HG02610 (cell line): ENCODE measurements around the gene TRIM26.
"Not testable (repeated sequence)": the region's sequence is repeated elsewhere in the genome, so short reads cannot be mapped to it uniquely, and the experiment has no call there.

Source experiments
- ATAC-seq: cut with Tn5 transposase; IDR thresholded peaks from one replicate; pipeline ENCODE4 v1.9.1; 2021; ENCODE audit warnings: mild to moderate bottlenecking, moderate library complexity; ENCODE audit not compliant: unreplicated experiment

TRIM26 gene

DNA sequence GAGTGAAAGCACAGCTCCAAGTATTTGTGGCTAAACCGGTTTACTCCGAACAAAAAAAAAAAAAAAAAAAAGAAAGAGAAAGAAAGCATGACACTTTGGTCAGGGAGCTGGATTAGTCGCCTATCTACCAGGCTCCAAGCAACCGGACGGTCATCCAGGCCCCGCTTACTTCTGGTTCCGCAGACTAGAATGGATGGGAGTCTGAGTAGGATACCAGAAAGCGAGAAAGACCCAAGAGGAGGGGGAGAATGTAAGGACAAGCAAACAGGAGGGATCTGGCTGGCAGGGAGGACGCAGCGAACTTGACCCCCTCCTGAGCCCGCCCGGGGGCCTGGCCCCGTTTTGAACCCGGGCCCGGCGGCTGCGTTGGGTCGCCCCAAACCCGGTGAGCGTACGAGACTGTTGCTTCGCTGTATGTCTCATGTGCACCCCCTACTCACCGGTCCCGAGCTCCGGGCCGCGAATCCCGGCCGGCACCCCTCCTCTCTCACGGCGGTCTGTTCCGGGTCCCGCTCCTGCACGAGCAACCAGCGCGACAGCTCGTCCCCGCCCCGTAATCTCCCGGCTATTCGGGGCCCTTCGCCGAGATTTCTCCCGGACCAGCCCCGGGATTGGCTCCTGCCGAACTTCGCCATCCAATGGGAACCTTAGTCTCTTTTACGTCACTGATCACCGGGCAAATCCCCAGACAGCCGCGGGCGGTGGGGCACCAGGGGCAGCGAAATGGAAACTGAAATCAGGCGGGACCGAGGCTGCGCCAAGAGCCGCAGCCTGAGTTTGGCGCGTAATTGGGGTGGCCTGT is at the start of gene TRIM26:
TSS of gene TRIM26 (minus strand) at position 542 of the 802 bp plus-strand sequence. CDS start 14,303 bp downstream, outside the sequence.
- ATAC-seq, result peak; percentile 86

GRCh38 chr6:30260036-30260504 is 46.9 kb upstream of the TRIM26 start:
- no peak for ATAC-seq

DNA sequence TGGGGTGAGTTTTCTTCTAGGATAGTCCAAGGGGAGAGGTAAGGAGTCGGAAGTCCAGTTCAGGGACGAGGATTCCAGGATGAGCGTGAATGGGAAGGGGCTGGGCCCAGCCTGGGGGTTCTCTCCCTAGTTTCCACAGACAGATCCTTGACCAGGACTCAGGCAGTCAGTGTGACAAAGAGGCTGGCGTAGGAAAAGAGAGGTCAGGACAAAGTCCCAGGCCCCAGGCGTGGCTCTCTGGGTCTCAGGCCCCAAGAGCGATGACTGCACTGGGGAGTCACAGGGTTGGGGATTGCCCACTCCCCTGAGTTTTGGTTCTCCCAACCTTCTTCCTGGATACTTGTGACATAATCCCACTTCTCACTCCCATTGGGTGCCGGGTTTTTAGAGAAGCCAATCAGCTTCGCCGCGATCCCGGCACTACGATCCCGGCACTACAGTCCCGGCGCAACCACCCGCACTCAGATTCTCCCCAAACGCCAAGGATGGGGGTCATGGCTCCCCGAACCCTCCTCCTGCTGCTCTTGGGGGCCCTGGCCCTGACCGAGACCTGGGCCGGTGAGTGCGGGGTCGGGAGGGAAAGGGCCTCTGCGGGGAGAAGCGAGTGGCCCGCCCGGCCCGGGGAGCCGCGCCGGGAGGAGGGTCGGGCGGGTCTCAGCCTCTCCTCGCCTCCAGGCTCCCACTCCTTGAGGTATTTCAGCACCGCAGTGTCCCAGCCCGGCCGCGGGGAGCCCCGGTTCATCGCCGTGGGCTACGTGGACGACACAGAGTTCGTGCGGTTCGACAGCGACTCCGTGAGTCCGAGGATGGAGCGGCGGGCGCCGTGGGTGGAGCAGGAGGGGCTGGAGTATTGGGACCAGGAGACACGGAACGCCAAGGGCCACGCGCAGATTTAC is 46.2 kb upstream of the TRIM26 start:
- peak; percentile 94 for ATAC-seq

DNA sequence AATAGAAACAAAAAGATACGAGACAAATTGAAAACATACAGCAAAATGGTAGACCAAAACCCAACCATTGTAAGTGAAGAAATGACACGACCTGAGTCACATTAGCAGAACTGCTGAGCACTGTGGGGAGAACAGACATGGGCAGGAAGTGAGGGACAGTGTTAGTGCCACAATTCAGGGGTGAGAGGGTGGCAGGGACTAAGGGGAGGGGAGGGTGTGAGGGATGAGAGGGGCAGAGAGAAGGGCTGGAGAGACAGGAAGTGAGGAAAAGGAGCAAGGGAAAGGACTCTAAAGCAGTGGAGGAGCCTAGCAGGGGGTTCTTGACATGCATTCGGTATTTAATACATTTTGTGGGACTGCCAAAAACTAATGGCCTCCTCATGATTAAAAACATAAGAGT is 45.0 kb upstream of the TRIM26 start:
- no peak for ATAC-seq

GRCh38 chr6:30252417-30252816 is 39.2 kb upstream of the TRIM26 start:
- not testable (repeated sequence) for ATAC-seq

DNA sequence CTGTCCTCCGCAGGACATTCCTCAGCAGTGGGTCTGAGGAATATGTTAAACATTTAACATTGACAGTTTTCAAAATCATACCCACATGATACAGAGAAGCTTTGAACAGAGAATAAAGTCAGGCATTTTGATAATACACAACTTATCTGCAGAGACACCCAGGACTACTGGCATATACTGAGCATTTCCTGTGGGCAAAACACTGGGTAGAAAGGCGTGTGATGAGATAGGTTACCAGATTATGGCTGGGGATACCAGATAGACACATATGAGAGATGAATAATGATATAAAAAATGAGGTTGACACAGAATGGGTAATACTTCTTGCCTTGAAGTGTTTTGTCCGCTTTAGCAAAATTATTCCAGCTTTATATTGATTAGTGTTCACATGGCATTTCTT is 31.4 kb upstream of the TRIM26 start:
- ATAC-seq, result no peak

GRCh38 chr6:30238178-30238795 is 25.1 kb upstream of the TRIM26 start:
- ATAC-seq, result no peak

DNA sequence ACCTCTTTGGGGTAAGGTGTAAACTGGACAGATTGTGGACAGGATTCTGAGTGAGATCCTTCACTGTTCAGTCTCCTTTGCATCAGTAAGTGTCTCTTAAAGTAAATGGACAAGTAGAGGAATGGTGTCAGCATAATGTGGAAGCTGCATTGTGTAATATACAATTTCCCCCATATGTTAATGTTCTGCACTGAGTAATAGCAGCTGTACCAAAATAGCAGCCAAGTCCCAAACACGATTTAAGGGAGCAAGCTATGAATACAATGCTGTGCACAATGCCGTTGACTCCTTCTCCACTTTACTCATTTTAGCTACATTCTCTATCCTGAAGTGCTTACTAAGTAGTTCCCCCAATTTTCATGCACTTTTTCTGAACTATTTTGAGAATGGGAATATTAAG is 21.1 kb upstream of the TRIM26 start:
- no peak for ATAC-seq

DNA sequence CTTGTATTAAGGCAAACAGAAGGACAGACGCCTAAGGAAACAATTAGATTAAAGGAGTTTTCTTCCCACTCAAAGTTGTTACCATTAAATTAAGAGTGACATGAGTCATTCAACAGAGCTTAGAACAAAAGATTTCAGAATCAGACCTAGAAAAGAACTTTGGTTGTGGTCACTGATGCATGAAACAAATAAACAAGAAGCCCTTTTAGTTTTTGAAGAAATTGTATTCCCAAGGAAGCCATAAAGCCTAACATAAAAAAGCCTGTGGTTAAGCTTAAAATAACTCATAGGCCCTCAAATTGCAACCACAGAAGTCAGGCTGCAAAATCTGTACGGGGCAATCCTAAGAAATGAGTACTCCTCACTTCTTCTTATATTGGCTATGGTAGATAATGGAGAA is 17.9 kb upstream of the TRIM26 start:
- no peak for ATAC-seq

- ATAC-seq, result no peak
These were observed 14.7 kb upstream of the TRIM26 start for GRCh38 chr6:30227763-30228487.

DNA sequence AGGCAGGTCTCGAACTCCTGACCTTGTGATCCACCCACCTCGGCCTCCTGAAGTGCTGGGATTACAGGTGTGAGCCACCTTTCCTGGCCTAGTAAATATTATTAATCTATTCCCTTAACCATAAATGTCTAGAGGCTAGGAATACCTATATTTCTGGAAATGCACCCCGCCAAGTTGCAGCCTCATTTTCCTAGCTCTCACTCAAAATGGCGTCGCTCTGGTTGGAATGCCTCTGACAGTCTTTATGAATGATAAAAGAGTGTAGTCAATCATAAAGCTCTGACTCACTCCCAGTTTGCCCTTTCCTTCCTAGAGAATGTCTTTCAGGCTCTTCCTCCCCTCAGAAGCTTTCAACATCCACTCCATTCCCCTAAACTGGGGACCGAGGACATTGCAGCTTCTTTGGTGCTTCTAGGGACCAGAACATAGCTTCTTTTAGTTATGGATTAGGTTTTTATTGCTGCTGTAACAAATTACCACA is 14.1 kb upstream of the TRIM26 start:
- no peak for ATAC-seq

DNA sequence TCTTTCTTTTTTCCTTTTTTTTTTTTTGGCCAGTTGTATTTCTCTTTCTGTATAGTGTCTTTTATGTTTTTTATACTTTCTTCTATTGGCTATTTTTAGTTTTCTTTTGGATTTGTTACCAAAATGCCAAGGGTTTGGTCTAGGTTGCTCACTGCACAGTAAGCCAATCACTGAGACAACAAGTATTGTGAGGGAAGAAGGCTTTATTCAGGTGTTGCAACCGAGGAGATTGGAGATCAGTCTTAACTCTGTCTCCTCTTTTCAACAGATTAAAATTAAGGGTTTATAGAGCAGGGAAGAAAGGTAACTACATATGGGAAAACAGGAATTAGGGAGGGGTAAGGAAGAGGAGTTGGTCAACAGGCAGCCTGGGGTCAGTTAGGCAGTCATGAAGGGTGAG is 10.1 kb upstream of the TRIM26 start:
- ATAC-seq, result no peak

DNA sequence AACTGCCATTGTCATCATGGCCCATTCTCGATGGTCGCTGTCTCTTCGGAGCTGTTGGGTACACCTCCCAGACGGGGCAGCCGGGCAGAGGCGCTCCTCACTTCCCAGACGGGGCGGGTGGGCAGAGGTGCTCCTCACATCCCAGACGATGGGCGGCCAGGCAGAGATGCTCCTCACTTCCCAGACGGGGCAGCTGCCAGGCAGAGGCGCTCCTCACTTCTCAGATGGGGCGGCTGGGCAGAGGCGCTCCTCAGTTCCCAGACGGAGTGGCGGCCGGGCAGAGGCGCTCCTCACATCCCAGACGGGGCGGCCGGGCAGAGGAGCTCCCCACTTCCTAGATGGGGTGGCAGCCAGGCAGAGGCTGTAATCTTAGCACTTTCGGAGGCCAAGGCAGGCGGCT is 8.8 kb upstream of the TRIM26 start:
- not testable (repeated sequence) for ATAC-seq

DNA sequence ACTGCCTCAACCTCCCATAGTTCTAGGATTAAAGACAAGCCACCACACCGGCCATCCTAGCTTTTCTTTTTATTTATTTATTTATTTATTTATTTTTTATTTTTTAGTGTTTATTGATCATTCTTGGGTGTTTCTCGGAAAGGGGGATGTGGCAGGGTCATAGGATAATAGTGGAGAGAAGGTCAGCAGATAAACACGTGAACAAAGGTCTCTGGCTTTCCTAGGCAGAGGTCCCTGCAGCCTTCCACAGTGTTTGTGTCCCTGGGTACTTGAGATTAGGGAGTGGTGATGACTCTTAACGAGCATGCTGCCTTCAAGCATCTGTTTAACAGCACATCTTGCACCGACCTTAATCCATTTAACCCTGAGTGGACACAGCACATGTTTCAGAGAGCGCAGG is 8.2 kb upstream of the TRIM26 start:
- not testable (repeated sequence) for ATAC-seq

DNA sequence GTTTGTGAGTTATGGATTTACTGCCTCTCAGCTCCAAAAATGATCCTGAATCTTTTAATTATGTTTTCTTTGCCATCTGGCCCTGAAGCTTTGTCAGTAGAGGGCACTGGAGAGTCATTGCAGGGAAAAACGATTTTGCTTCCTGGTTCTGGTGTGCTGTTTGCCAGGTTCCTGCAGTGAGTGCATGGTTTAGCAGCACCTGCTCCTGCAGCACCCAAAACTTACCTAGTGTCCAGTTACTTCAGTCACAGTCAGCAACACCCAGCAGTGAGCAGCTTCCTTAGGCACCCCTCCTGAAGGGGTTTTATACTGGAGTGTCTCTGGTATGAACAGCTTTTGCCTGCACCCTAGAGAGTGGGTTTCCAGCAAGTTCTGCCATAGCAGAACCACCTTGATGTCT is 6.0 kb upstream of the TRIM26 start:
- no peak for ATAC-seq

DNA sequence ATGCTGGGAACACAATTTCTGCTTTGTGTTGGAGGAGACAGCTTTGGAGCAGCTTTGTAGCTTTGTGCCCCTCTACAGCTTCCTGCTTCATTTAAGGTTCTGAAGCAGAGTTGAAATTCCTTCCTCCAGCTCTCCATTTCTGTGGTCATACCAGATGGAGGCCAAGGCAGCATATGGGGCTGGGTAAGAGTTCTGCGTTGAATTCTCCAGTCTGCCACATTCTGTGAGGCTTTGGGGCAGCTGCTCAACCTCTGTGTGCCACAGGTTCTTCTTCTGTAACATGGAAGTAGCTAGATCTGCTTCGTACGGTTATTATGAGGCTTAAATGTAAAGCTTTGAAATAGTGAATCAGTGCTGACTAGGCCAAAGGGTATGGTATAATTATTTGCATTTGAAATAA is 2.9 kb upstream of the TRIM26 start:
- ATAC-seq, result no peak

DNA sequence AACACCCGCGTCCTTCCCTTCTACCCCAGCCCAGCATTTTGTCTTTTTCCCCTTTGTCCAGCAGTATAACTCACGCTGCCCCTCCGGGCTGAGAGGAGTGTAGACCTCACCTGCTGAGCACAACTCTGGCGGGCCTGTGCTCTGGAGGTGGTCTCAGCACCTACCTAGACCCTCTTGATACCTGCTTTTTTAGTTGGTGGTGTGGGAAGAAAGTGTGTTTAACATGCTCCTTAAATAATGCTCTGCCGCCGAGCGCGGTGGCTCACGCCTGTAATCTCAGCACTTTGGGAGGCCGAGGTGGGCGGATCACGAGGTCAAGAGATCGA is 1.4 kb upstream of the TRIM26 start:
- ATAC-seq, result no peak

DNA sequence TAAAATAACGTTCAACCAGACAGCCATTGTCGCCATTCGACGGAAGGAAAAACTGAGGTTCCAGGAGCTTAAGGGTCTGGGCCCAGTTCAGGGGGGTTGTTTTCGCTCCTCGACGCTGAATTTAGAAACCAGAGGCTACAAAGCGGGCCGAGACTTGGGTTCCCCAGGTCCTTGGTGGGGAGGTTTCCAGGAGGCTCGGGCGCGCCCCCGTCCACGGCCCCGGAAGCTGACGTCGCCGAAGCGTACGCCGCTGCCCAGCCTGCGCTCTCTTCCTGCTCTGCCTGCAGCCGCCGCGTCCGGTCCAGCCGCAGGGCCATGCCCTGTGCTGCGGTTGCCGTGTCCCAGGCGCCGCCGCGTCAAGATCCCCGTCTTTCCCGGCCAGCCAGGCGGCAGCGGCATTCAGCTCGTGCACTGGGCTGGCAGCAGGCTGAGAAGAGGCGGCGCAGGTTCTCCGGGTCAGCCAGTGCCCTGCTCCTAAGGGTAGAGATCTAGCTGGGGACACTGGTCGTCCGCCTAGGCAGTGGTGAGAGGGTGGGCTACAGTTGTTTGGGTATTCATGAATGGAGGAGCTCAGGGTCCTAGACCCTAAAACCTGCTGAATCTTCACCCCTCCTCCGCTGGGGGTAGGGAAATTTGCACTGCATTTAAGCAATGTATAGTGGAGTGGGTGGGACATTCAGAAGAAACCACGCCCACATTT is 901 bp upstream of the TRIM26 start:
- ATAC-seq, result peak; percentile 49

DNA sequence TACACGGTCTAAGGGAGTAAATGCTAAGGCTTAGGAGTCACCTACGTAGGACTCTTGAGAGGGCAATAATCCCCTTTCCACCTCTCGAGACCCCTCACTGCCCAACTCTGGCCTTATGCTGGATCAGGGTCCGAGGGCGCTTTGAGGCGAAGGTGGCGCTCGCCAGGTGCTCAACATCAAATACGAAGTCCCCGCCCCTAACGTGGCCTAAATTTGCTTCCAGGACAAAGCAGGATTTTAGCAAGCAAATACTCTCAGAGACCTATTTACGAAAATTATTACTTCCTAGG is 406 bp upstream of the TRIM26 start:
- ATAC-seq, result no peak

GRCh38 chr6:30211899-30212298 is 1.3 kb downstream of the TRIM26 start:
- no peak for ATAC-seq
